ENCODE measurements around the gene CSNK1G1.

Gene CSNK1G1

GRCh38 chr15:64233299-64233698 lies 122.7 kb downstream of the CSNK1G1 start:
- H3K27ac ChIP-seq = no peak overlapping the region
- no peak for TF ChIP-seq CTCF (IDR thresholded peaks at IDR 0.05)
- H3K4me3 ChIP-seq = no peak overlapping the region
- no peaks in the 10 kb centered on the region for H3K27me3 ChIP-seq
- DNase-seq = no peak
- H3K9me3 ChIP-seq = no peaks in the 10 kb centered on the region
- H3K36me3 ChIP-seq = no peaks in the 10 kb centered on the region
- no peaks in the 10 kb centered on the region for H3K4me1 ChIP-seq
- intact Hi-C loops (cut with DNase I; ENCODE audit: low total_unique reads) = no loop called here

- TF ChIP-seq CTCF (IDR thresholded peaks at IDR 0.05) = no peak
- intact Hi-C loops (cut with DNase I; ENCODE audit: low total_unique reads) = no loop called here
- DNase-seq = no peak
- Histone ChIP-seq H3K36me3 (no peaks in the 10 kb centered on the region), H3K27me3 (no peaks in the 10 kb centered on the region), H3K4me1 (no peaks in the 10 kb centered on the region), H3K4me3 (no peak overlapping the region), H3K27ac (no peak overlapping the region), H3K9me3 (no peaks in the 10 kb centered on the region)
Measured at GRCh38 chr15:64232400-64232799, 123.6 kb downstream of the CSNK1G1 start.

- Histone ChIP-seq H3K36me3 (no peaks in the 10 kb centered on the region), H3K4me3 (no peak overlapping the region), H3K9me3 (no peaks in the 10 kb centered on the region), H3K27me3 (no peaks in the 10 kb centered on the region), H3K4me1 (peaks cover 0 to 10% (median 0%) of the 10 kb centered on the region in 4 donors), H3K27ac (no peak overlapping the region)
- no peak for DNase-seq
- intact Hi-C loops (cut with DNase I; ENCODE audit: low total_unique reads) = no loop called here
- TF ChIP-seq CTCF (IDR thresholded peaks at IDR 0.05) = no peak
Measured at GRCh38 chr15:64229129-64229724, 126.7 kb downstream of the CSNK1G1 start.

- intact Hi-C loops (cut with DNase I; ENCODE audit: low total_unique reads) = no loop called here
- TF ChIP-seq CTCF (IDR thresholded peaks at IDR 0.05) = no peak
- Histone ChIP-seq H3K27ac (no peak overlapping the region), H3K36me3 (no peaks in the 10 kb centered on the region), H3K9me3 (no peaks in the 10 kb centered on the region), H3K4me3 (no peak overlapping the region), H3K27me3 (no peaks in the 10 kb centered on the region), H3K4me1 (peaks cover 0 to 13% (median 0%) of the 10 kb centered on the region in 4 donors)
- DNase-seq = no peak
Measured at GRCh38 chr15:64225804-64226203, 130.2 kb downstream of the CSNK1G1 start.

- H3K4me3 ChIP-seq = no peak overlapping the region
- no peaks in the 10 kb centered on the region for H3K9me3 ChIP-seq
- no peaks in the 10 kb centered on the region for H3K36me3 ChIP-seq
- H3K27me3 ChIP-seq = no peaks in the 10 kb centered on the region
- no peak for TF ChIP-seq CTCF (IDR thresholded peaks at IDR 0.05)
- no peak overlapping the region for H3K27ac ChIP-seq
- peaks cover 0 to 13% (median 0%) of the 10 kb centered on the region in 4 donors for H3K4me1 ChIP-seq
- intact Hi-C loops (cut with DNase I; ENCODE audit: low total_unique reads) = no loop called here
- no peak for DNase-seq
Measured at GRCh38 chr15:64224511-64224910, 131.5 kb downstream of the CSNK1G1 start.

GRCh38 chr15:64223882-64224281 lies 132.1 kb downstream of the CSNK1G1 start:
- no peak for DNase-seq
- H3K4me1 ChIP-seq = peaks cover 0 to 13% (median 0%) of the 10 kb centered on the region in 4 donors
- H3K27ac ChIP-seq = no peak overlapping the region
- no peaks in the 10 kb centered on the region for H3K36me3 ChIP-seq
- no peak overlapping the region for H3K4me3 ChIP-seq
- no peaks in the 10 kb centered on the region for H3K9me3 ChIP-seq
- no peak for TF ChIP-seq CTCF (IDR thresholded peaks at IDR 0.05)
- intact Hi-C loops (cut with DNase I; ENCODE audit: low total_unique reads) = no loop called here
- H3K27me3 ChIP-seq = no peaks in the 10 kb centered on the region
